Mucosa of stomach (tissue), 1 donor: ENCODE data around the gene VPS54.
"Not testable (repeated sequence)": the region's sequence is repeated elsewhere in the genome, so short reads cannot be mapped to it uniquely, and the experiment has no call there.

Source experiments
- H3K27me3 ChIP-seq: one replicate; pipeline ENCODE4 v1.7.0; 2013; ENCODE audit warnings: mild to moderate bottlenecking, low read length; ENCODE audit not compliant: control insufficient read depth, insufficient read depth
- H3K36me3 ChIP-seq: one replicate; pipeline ENCODE4 v1.7.0; 2013; ENCODE audit warnings: low read length; ENCODE audit not compliant: control insufficient read depth, insufficient read depth
- H3K4me1 ChIP-seq: one replicate; pipeline ENCODE4 v1.7.0; 2013; ENCODE audit warnings: mild to moderate bottlenecking, low read length; ENCODE audit not compliant: control insufficient read depth, insufficient read depth
- H3K4me3 ChIP-seq: one replicate; pipeline ENCODE4 v1.7.0; 2013; ENCODE audit warnings: low read length
- H3K9ac ChIP-seq: one replicate; pipeline ENCODE4 v1.7.0; 2013; ENCODE audit warnings: mild to moderate bottlenecking, low read length, moderate library complexity
- H3K9me3 ChIP-seq: one replicate; pipeline ENCODE4 v1.7.0; 2013; ENCODE audit warnings: mild to moderate bottlenecking, low read length, moderate library complexity; ENCODE audit not compliant: control insufficient read depth
- donor health status: Pancreatic carcinoma.

VPS54 gene

GRCh38 chr2:63983986-63984605 is 35.1 kb downstream of the VPS54 start:
- Histone ChIP-seq H3K27me3 (no peaks in the 10 kb centered on the region), H3K36me3 (no peaks in the 10 kb centered on the region), H3K4me3 (no peak overlapping the region), H3K9ac (no peak overlapping the region), H3K4me1 (peaks cover 12% of the 10 kb centered on the region), H3K9me3 (no peaks in the 10 kb centered on the region)

GRCh38 chr2:63982335-63982734 is 36.9 kb downstream of the VPS54 start:
- Histone ChIP-seq H3K4me1 (peaks cover 12% of the 10 kb centered on the region), H3K27me3 (no peaks in the 10 kb centered on the region), H3K36me3 (no peaks in the 10 kb centered on the region), H3K4me3 (no peak overlapping the region), H3K9ac (no peak overlapping the region), H3K9me3 (no peaks in the 10 kb centered on the region)

DNA sequence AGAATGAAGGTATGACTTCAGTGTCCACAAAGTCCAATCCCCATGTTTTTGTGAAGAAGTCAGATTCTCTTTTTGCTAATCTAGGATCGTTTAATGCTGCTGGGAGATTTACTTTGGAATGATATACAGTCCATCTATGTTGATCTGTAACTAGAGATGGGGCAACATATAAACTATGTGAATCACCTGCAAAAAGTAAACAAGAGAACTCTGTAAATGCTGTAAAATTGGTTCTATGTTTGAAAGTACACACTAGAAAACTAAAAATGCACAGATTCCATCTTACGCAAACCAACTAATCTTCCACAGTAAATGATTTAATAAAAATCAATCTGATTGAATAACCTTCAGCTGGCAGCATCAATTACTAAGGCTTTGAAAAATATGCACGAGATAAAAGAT is 37.5 kb downstream of the VPS54 start:
- Histone ChIP-seq H3K36me3 (no peaks in the 10 kb centered on the region), H3K9me3 (no peaks in the 10 kb centered on the region), H3K4me1 (peaks cover 12% of the 10 kb centered on the region), H3K4me3 (no peak overlapping the region), H3K9ac (no peak overlapping the region), H3K27me3 (no peaks in the 10 kb centered on the region)

- Histone ChIP-seq H3K36me3 (peaks cover 2% of the 10 kb centered on the region), H3K9ac (no peak overlapping the region), H3K4me1 (peaks cover 9% of the 10 kb centered on the region), H3K9me3 (no peaks in the 10 kb centered on the region), H3K4me3 (no peak overlapping the region), H3K27me3 (no peaks in the 10 kb centered on the region)
Measured at GRCh38 chr2:63980794-63981193, 38.4 kb downstream of the VPS54 start.

DNA sequence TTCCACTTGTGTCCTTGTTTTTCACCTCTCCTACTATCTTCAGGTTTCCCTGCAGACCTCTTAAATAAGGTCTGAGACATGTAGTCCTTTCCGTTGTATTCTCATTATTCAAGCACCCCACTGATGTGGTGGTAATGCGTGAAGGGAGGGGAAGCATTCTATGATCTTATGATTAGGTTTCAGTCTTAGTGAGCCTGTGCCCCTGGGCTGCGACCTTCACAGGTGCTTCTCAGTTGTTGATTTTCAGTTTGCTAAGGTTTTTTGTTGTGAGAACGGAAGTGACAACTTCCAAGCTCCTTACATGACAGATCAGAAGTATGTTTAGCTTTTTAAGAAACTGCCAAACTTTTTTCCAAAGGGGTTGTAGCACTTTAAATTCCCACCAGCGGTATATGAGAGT is 41.3 kb downstream of the VPS54 start:
- H3K4me1 ChIP-seq: no peaks in the 10 kb centered on the region

DNA sequence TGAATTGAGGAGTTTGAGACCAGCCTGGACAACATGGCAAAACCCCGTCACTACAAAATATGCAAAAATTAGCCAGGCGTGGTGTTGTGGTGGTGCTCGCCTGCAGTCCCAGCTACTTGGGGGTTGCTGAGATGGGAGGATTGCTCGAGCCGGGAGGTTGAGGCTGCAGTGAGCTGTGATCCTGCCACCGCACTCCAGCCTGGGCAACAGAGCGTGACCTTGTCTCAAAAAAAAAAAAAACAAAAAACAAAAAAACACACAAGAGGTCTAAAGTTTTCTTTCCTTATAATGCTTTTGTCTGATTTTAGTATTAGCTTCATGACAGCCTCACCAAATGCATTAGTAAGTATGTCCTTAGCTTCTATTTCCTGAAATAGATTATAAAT is 43.1 kb downstream of the VPS54 start:
- no peak overlapping the region for H3K4me3 ChIP-seq
- no peak overlapping the region for H3K9ac ChIP-seq
- H3K36me3 ChIP-seq: peaks cover 4% of the 10 kb centered on the region

More for the DNA sequence above, 41.3 kb downstream of the VPS54 start:
- no peak overlapping the region for H3K9ac ChIP-seq
- H3K36me3 ChIP-seq: peaks cover 4% of the 10 kb centered on the region
- H3K4me3 ChIP-seq: no peak overlapping the region
- H3K9me3 ChIP-seq: no peaks in the 10 kb centered on the region
- no peaks in the 10 kb centered on the region for H3K27me3 ChIP-seq

GRCh38 chr2:63975437-63976124 is 43.6 kb downstream of the VPS54 start:
- no peak overlapping the region for H3K4me3 ChIP-seq
- H3K9me3 ChIP-seq: no peaks in the 10 kb centered on the region
- H3K9ac ChIP-seq: no peak overlapping the region
- H3K4me1 ChIP-seq: no peaks in the 10 kb centered on the region
- peaks cover 4% of the 10 kb centered on the region for H3K36me3 ChIP-seq
- no peaks in the 10 kb centered on the region for H3K27me3 ChIP-seq

More for the DNA sequence above, 43.1 kb downstream of the VPS54 start:
- no peaks in the 10 kb centered on the region for H3K4me1 ChIP-seq
- no peaks in the 10 kb centered on the region for H3K27me3 ChIP-seq
- no peaks in the 10 kb centered on the region for H3K9me3 ChIP-seq

DNA sequence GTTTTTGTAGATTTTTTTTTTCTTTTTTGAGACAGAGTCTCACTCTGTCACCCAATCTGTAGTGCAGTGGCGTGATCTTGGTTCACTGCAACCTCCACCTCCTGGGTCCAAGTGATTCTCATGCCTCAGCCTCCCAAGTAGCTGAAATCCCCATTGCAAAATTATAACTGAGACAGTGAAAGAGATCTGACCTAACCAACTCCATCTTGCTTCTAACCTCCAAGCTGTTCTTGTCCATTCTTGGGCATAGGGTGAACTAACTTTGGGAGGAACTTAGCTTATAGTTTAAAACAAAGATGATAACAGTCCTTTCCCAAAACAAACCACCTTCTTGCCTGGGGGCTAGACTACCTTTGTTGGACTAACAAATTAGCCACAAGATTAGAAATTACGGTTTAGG is 44.2 kb downstream of the VPS54 start:
- H3K36me3 ChIP-seq, H3K4me1 ChIP-seq, H3K9ac ChIP-seq: not testable (repeated sequence)

DNA sequence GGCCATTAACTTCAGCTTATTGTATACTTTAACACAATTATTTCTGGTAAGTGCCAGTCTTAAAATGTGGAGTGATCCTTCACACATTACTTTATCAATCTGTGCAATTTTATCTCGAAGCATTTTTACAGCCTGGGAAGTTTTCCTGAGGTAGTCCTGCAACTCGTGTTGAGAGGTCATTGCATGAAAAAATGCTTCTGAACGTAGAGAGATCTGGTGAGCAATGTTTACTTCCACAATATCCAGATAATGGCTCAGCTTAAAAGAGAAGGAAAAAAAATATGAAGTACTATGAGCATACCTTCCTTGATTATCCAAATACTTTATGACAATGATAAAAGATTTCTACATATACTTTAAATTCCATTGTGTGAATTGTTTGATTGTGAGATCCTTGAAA is 57.0 kb downstream of the VPS54 start:
- H3K4me1 ChIP-seq: no peaks in the 10 kb centered on the region
- H3K9me3 ChIP-seq: no peaks in the 10 kb centered on the region
- H3K9ac ChIP-seq: no peak overlapping the region
- no peak overlapping the region for H3K4me3 ChIP-seq
- H3K27me3 ChIP-seq: no peaks in the 10 kb centered on the region
- H3K36me3 ChIP-seq: no peaks in the 10 kb centered on the region

More for the DNA sequence above, 44.2 kb downstream of the VPS54 start:
- H3K9me3 ChIP-seq, H3K27me3 ChIP-seq, H3K4me3 ChIP-seq: not testable (repeated sequence)

- H3K9ac ChIP-seq: no peak overlapping the region
- H3K4me1 ChIP-seq: no peaks in the 10 kb centered on the region
- peaks cover 4% of the 10 kb centered on the region for H3K36me3 ChIP-seq
- H3K4me3 ChIP-seq: no peak overlapping the region
- H3K27me3 ChIP-seq: no peaks in the 10 kb centered on the region
- no peaks in the 10 kb centered on the region for H3K9me3 ChIP-seq
Measured at GRCh38 chr2:63950414-63950813, 68.8 kb downstream of the VPS54 start.

GRCh38 chr2:63942788-63943187 is 76.4 kb downstream of the VPS54 start:
- H3K9ac ChIP-seq: no peak overlapping the region
- peaks cover 2% of the 10 kb centered on the region for H3K36me3 ChIP-seq
- no peaks in the 10 kb centered on the region for H3K27me3 ChIP-seq
- no peak overlapping the region for H3K4me3 ChIP-seq
- H3K9me3 ChIP-seq: no peaks in the 10 kb centered on the region
- no peaks in the 10 kb centered on the region for H3K4me1 ChIP-seq

DNA sequence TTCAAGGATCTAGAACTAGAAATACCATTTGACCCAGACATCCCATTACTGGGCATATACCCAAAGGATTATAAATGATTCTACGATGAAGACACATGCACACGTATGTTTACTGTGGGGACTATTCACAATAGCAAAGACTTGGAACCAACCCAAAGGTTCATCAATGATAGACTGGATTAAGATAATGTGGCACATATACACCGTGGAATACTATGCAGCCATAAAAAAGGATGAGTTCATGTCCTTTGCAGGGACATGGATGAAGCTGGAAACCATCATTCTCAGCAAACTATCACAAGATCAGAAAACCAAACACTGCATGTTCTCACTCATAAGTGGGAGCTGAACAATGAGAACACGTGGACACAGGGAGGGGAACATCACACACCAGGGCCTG is 87.1 kb downstream of the VPS54 start:
- not testable (repeated sequence) for H3K9me3 ChIP-seq, H3K9ac ChIP-seq, H3K4me3 ChIP-seq, H3K36me3 ChIP-seq, H3K27me3 ChIP-seq, H3K4me1 ChIP-seq
